Measurements from ENCODE around the gene CNN2. TPM values are rescaled to one million over a fixed set of nuclear protein-coding genes. Genes with fewer than 3 reads are reported as not detected.

The CNN2 gene
- total and polyA plus RNA-seq, 2 of the 4 experiments (the other 2 are of a cell fraction): 272 to 395 TPM

GRCh38 chr19:1061987-1062386, 35.6 kb downstream of the CNN2 start:
- Histone ChIP-seq H3K56ac (ENCODE audit: extremely low read depth, insufficient read depth, low read length) (no peak overlapping the region), H3K9me3 (ENCODE audit: control insufficient read depth, insufficient read depth, low read length) (peaks cover 20% of the 10 kb centered on the region), H3K14ac (replicated peaks; ENCODE audit: low read depth, low read length) (no peak overlapping the region), H4K8ac (ENCODE audit: low read depth in 2 of 2, low read length in 2 of 2) (no peak overlapping the region), H4K5ac (ENCODE audit: low read depth, low read length) (no peak overlapping the region), H2BK5ac (ENCODE audit: low read depth, low read length, poor library complexity, severe bottlenecking) (no peak overlapping the region), H3K4me2 (ENCODE audit: low read depth, low read length) (no peak overlapping the region), H2BK20ac (ENCODE audit: low read depth, low read length) (no peak overlapping the region), H3K23ac (ENCODE audit: low read depth, low read length) (no peak overlapping the region), H3K4me3 (ENCODE audit: insufficient read depth, low read depth, low read length) (no peak overlapping the region), H2BK15ac (ENCODE audit: low read depth, low read length) (no peak overlapping the region), H3K4ac (ENCODE audit: low read depth, low read length) (no peak overlapping the region), H2AK5ac (ENCODE audit: low read depth, low read length) (no peak overlapping the region), H3K18ac (ENCODE audit: low read depth, low read length) (no peak overlapping the region), H2BK120ac (ENCODE audit: low read depth, low read length) (no peak overlapping the region), H3K9me1 (ENCODE audit: insufficient read depth, low read length) (no peaks in the 10 kb centered on the region), H3K27ac (ENCODE audit: insufficient read depth, low read length) (no peak overlapping the region), H4K20me1 (ENCODE audit: insufficient read depth, low read length) (0 out of 2 replicates have a peak, but pooled peaks cover 6% of the 10 kb centered on the region), H3K79me1 (ENCODE audit: low read depth in 1 of 2, low read length in 2 of 2) (no peaks in the 10 kb centered on the region), H2AFZ (replicated peaks; ENCODE audit: low read length, poor library complexity) (no peak overlapping the region), H3K27me3 (ENCODE audit: control insufficient read depth, insufficient read depth, low read length) (peaks cover 3% of the 10 kb centered on the region; the same call in 1 of the 2 replicates), H3K9ac (ENCODE audit: low read depth, low read length) (no peak overlapping the region), H2AK9ac (replicated peaks; ENCODE audit: low read depth, low read length, poor library complexity) (no peak overlapping the region), H3K36me3 (ENCODE audit: control insufficient read depth, insufficient read depth, low read length) (no peaks in the 10 kb centered on the region), H3K4me1 (ENCODE audit: control insufficient read depth, insufficient read depth, low read length) (peaks cover 3% of the 10 kb centered on the region; the same call in 1 of the 2 replicates), H4K91ac (ENCODE audit: insufficient read depth, low read depth, low read length) (no peak overlapping the region)
- ChIA-PET POLR2A (ENCODE audit: unreplicated experiment) (no interaction called here), CTCF (no interaction called here)
- intact Hi-C loops (cut with micrococcal nuclease) (no loop called here), in situ Hi-C loops (cut with MboI; ENCODE audit: low sequenced_read_pairs) (no loop called here), dilution Hi-C loops (cut with HindIII; ENCODE audit: low sequenced_read_pairs, unreplicated experiment) (no loop called here)
- ATAC-seq (ENCODE audit: low read depth) (no peak), DNase-seq (no peak)
- no TSS peak for BruUV-seq (replicated peaks)
- WGBS, 2 experiments (ENCODE audit: extremely low coverage in 2 of 2, insufficient read length in 1 of 2): 96% methylated on average over 16 of the region's 20 CpGs; no CpG with 5 or more reads in 1 of the 2 experiments
- TF ChIP-seq CTCF (conservative IDR thresholded peaks at IDR 0.05; ENCODE audit: low read depth, low read length) (no peak), CHD1 (IDR thresholded peaks at IDR 0.05; ENCODE audit: low read depth, low read length) (no peak), MAFK (IDR thresholded peaks at IDR 0.05; ENCODE audit: low read depth, low read length) (no peak), ELK1 (IDR thresholded peaks at IDR 0.05; ENCODE audit: borderline replicate concordance, low read depth, low read length) (no peak), CEBPB (IDR thresholded peaks at IDR 0.05; ENCODE audit: low read depth, low read length) (no peak), NFE2L2 (IDR thresholded peaks at IDR 0.05; ENCODE audit: low read depth, low read length) (no peak), MXI1 (IDR thresholded peaks at IDR 0.05; ENCODE audit: borderline replicate concordance, low read depth, low read length) (no peak), RFX5 (IDR thresholded peaks at IDR 0.05; ENCODE audit: low read depth, low read length) (no peak)
